ENCODE measurements around the gene CEP192. TPM values are rescaled to one million over a fixed set of nuclear protein-coding genes. Genes with fewer than 3 reads are reported as not detected.

The CEP192 gene
- polyA plus RNA-seq, 1 of the 3 experiments (the other 2 are of a cell fraction) = 9.4 TPM

- H3K36me3 ChIP-seq (replicated peaks in 1 of 2; ENCODE audit: control insufficient read depth in 1 of 2, insufficient read depth in 2 of 2, low read length in 1 of 2) = peaks cover 43 to 76% of the 10 kb centered on the region in 2 experiments
- H3K4me3 ChIP-seq (ENCODE audit: low read depth in 2 of 2, low read length in 1 of 2) = no peak overlapping the region
- no peak for DNase-seq
- no peaks in the 10 kb centered on the region for H3K4me1 ChIP-seq (ENCODE audit: control insufficient read depth in 1 of 2, insufficient read depth in 2 of 2, low read depth in 1 of 2, low read length in 1 of 2)
- H3K27me3 ChIP-seq (ENCODE audit: insufficient read depth) = no peaks in the 10 kb centered on the region
- CTCF ChIA-PET = no interaction called here
- H3K79me2 ChIP-seq (ENCODE audit: insufficient read depth) = no peaks in the 10 kb centered on the region
- no peaks in the 10 kb centered on the region for H3K9me2 ChIP-seq
- 98% methylated on average over 2 of the region's 2 CpGs for WGBS (ENCODE audit: low lambda C conversion rate)
- no peaks in the 10 kb centered on the region for H3K9me3 ChIP-seq
- H3K9ac ChIP-seq = no peak overlapping the region
- H3K27ac ChIP-seq (ENCODE audit: low read depth in 2 of 2, low read length in 1 of 2) = no peak overlapping the region
- POLR2A ChIA-PET = no interaction called here
- H2AFZ ChIP-seq (ENCODE audit: low read depth) = no peak overlapping the region
- no peak for TF ChIP-seq NFIC (IDR thresholded peaks at IDR 0.05; ENCODE audit: borderline replicate concordance)
- TF ChIP-seq TEAD4 (IDR thresholded peaks at IDR 0.05; ENCODE audit: borderline replicate concordance, insufficient read depth) = no peak
- TF ChIP-seq ELF1 (IDR thresholded peaks at IDR 0.05) = no peak
- TF ChIP-seq USF1 (IDR thresholded peaks at IDR 0.05; ENCODE audit: borderline replicate concordance, low read depth) = no peak
- TF ChIP-seq, protein P1, sequence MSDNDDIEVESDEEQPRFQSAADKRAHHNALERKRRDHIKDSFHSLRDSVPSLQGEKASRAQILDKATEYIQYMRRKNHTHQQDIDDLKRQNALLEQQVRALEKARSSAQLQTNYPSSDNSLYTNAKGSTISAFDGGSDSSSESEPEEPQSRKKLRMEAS (IDR thresholded peaks at IDR 0.05; ENCODE audit: low read depth) = no peak
- no peak for TF ChIP-seq SMC3 (IDR thresholded peaks at IDR 0.05; ENCODE audit: low read depth, low read length)
- no peak for TF ChIP-seq TCF12 (IDR thresholded peaks at IDR 0.05)
- no peaks in the 10 kb centered on the region for H3F3A ChIP-seq (replicated peaks; ENCODE audit: insufficient read depth)
- H3K4me2 ChIP-seq = no peak overlapping the region
- no peaks in the 10 kb centered on the region for H4K20me1 ChIP-seq (ENCODE audit: insufficient read depth)
Observed at GRCh38 chr18:13107074-13107473, 115.9 kb downstream of the CEP192 start.

DNA sequence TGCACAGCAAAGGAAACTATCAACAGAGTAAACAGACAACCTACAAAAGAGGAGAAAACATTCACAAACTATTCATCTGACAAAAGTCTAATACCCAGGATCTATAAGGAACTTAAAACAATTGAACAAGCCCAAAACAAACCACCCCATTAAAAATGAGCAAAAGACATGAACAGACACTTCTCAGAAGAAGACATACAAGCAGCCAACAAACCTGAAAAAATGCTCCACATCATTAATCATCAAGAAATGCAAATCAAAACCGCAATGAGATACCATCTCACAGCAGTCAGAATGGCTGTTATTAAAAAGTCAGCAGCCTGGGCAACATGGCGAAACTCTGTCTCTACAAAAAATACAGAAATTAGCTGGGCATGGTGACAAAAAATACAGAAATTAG lies 117.2 kb downstream of the CEP192 start:
- no peak for DNase-seq
- no peaks in the 10 kb centered on the region for H4K20me1 ChIP-seq (ENCODE audit: insufficient read depth)
- H3K9ac ChIP-seq = no peak overlapping the region
- H3K4me2 ChIP-seq = no peak overlapping the region
- H3K4me1 ChIP-seq (ENCODE audit: control insufficient read depth in 1 of 2, insufficient read depth in 2 of 2, low read depth in 1 of 2, low read length in 1 of 2) = peaks cover 0 to 6% of the 10 kb centered on the region in 2 experiments; a peak in 1 of 4 replicates
- WGBS (ENCODE audit: low lambda C conversion rate) = 92% methylated on average over 2 of the region's 2 CpGs
- ChIA-PET CTCF (no interaction called here), POLR2A (no interaction called here)
- H3K9me3 ChIP-seq = no peaks in the 10 kb centered on the region
- H3K36me3 ChIP-seq (replicated peaks in 1 of 2; ENCODE audit: control insufficient read depth in 1 of 2, insufficient read depth in 2 of 2, low read length in 1 of 2) = peaks cover 34 to 73% of the 10 kb centered on the region in 2 experiments
- H2AFZ ChIP-seq (ENCODE audit: low read depth) = no peak overlapping the region
- no peak overlapping the region for H3K4me3 ChIP-seq (ENCODE audit: low read depth in 2 of 2, low read length in 1 of 2)
- no peak for TF ChIP-seq RCOR1 (IDR thresholded peaks at IDR 0.05; ENCODE audit: low read length)
- TF ChIP-seq MXI1 (IDR thresholded peaks at IDR 0.05; ENCODE audit: low read depth, low read length) = no peak
- TF ChIP-seq FOSL2 (IDR thresholded peaks at IDR 0.05; ENCODE audit: borderline replicate concordance, low read depth) = no peak
- no peak for TF ChIP-seq NRF1 (IDR thresholded peaks at IDR 0.05; ENCODE audit: low read depth, low read length)
- TF ChIP-seq TEAD4 (IDR thresholded peaks at IDR 0.05; ENCODE audit: borderline replicate concordance, insufficient read depth) = no peak
- TF ChIP-seq FOXJ3 (CRISPR knock-in tag; IDR thresholded peaks at IDR 0.05) = no peak
- TF ChIP-seq TAF1 (IDR thresholded peaks at IDR 0.05; ENCODE audit: borderline replicate concordance, low read depth, low read length) = no peak
- no peak for TF ChIP-seq NFIC (IDR thresholded peaks at IDR 0.05; ENCODE audit: borderline replicate concordance)
- no peak for TF ChIP-seq POLR2AphosphoS5 (IDR thresholded peaks at IDR 0.05; ENCODE audit: low read depth, low read length)
- no peaks in the 10 kb centered on the region for H3K9me2 ChIP-seq
- H3K27me3 ChIP-seq (ENCODE audit: insufficient read depth) = no peaks in the 10 kb centered on the region
- no peak overlapping the region for H3K27ac ChIP-seq (ENCODE audit: low read depth in 2 of 2, low read length in 1 of 2)
- H3K79me2 ChIP-seq (ENCODE audit: insufficient read depth) = no peaks in the 10 kb centered on the region
- no peaks in the 10 kb centered on the region for H3F3A ChIP-seq (replicated peaks; ENCODE audit: insufficient read depth)

Data from SK-N-SH (cell line).